WTC11 (cell line): ENCODE measurements around the gene RPS6KA2. TPM values are rescaled to one million over a fixed set of nuclear protein-coding genes. Genes with fewer than 3 reads are reported as not detected.

Source experiments
- ATAC-seq: fragments of 200-7000 bp; cut with Tn5 transposase; 2 replicates; pipeline ENCODE4 v1.10.0; 2021; ENCODE audit warnings: mild to moderate bottlenecking, moderate library complexity
- CTCF ChIA-PET: fragments of 300-600 bp; sonication (Branson Sonifier 250); formaldehyde crosslinking; loops from one replicate; lab custom pipeline; 2021; ENCODE audit warnings: antibody characterized with exemption; lab: Charles Lee
- POLR2A ChIA-PET: fragments of 350-600 bp; sonication (Branson Sonifier 250); formaldehyde crosslinking; loops from one replicate; lab custom pipeline; 2021; ENCODE audit warnings: antibody characterized with exemption; lab: Charles Lee
- DNase-seq: peaks from one replicate; pipeline ENCODE4 v3.0.0; 2021; ENCODE audit warnings: low spot score
- H3K27ac Mint-ChIP-seq: 2 replicates; pipeline ENCODE4 v1.8.0; 2021; ENCODE audit warnings: mixed read lengths
- H3K27me3 Mint-ChIP-seq: 2 replicates; pipeline ENCODE4 v1.8.0; 2021; ENCODE audit warnings: low read depth, mild to moderate bottlenecking, moderate library complexity, mixed read lengths
- H3K36me3 Mint-ChIP-seq: 2 replicates; pipeline ENCODE4 v1.8.0; 2021; ENCODE audit warnings: mixed read lengths
- H3K4me1 Mint-ChIP-seq: 2 replicates; pipeline ENCODE4 v1.8.0; 2022; ENCODE audit warnings: mixed read lengths
- H3K4me3 Mint-ChIP-seq: 2 replicates; pipeline ENCODE4 v1.8.0; 2021; ENCODE audit warnings: mild to moderate bottlenecking, moderate library complexity, mixed read lengths
- H3K9me3 Mint-ChIP-seq: 2 replicates; pipeline ENCODE4 v1.8.0; 2021; ENCODE audit warnings: mixed read lengths
- ARID4B ChIP-seq: sonication (generic); formaldehyde crosslinking; IDR thresholded peaks from 2 replicates; pipeline ENCODE4 v1.8.0; 2023; ENCODE audit warnings: missing genetic modification reagents, mild to moderate bottlenecking, borderline replicate concordance
- MYBL2 ChIP-seq: sonication (generic); formaldehyde crosslinking; IDR thresholded peaks from 2 replicates; pipeline ENCODE4 v1.8.1; 2023; ENCODE audit warnings: mild to moderate bottlenecking, moderate library complexity, missing genetic modification reagents
- PRDM15 ChIP-seq: sonication (generic); formaldehyde crosslinking; IDR thresholded peaks from 2 replicates; pipeline ENCODE4 v1.8.0; 2022; ENCODE audit warnings: missing genetic modification reagents
- TEAD1 ChIP-seq: sonication (generic); formaldehyde crosslinking; IDR thresholded peaks from 2 replicates; pipeline ENCODE4 v1.8.0; 2022; ENCODE audit warnings: mild to moderate bottlenecking, missing genetic modification reagents
- TP53 ChIP-seq: sonication (generic); formaldehyde crosslinking; IDR thresholded peaks from 2 replicates; pipeline ENCODE4 v1.8.1; 2023; ENCODE audit warnings: mild to moderate bottlenecking, missing genetic modification reagents
- ZNF423 ChIP-seq: fragments of 250-450 bp; sonication (Bioruptor Pico); IDR thresholded peaks from 2 replicates; pipeline ENCODE4 v2.1.2; 2022; ENCODE audit warnings: mild to moderate bottlenecking, moderate library complexity
- total RNA-seq: library from RNA; stranded (reverse); gene quantifications from 3 replicates; pipeline ENCODE4 v1.2.3, GENCODE V29; 2021
- TF ChIP-seq, protein P1 (sequence below): sonication (generic); formaldehyde crosslinking; IDR thresholded peaks from 2 replicates; pipeline ENCODE4 v1.8.0; 2023; ENCODE audit warnings: mild to moderate bottlenecking, missing genetic modification reagents
- TF ChIP-seq, protein P2 (sequence below): sonication (generic); formaldehyde crosslinking; IDR thresholded peaks from 2 replicates; pipeline ENCODE4 v1.8.0; 2022; ENCODE audit warnings: mild to moderate bottlenecking, missing genetic modification reagents
- TF ChIP-seq, protein P3 (sequence below): fragments of 250-450 bp; sonication (Bioruptor Pico); IDR thresholded peaks from 2 replicates; pipeline ENCODE4 v1.8.0; 2021; ENCODE audit warnings: mild to moderate bottlenecking

RPS6KA2 gene
- total RNA-seq, 1 experiment from 2014 or later: 24.2 TPM

DNA sequence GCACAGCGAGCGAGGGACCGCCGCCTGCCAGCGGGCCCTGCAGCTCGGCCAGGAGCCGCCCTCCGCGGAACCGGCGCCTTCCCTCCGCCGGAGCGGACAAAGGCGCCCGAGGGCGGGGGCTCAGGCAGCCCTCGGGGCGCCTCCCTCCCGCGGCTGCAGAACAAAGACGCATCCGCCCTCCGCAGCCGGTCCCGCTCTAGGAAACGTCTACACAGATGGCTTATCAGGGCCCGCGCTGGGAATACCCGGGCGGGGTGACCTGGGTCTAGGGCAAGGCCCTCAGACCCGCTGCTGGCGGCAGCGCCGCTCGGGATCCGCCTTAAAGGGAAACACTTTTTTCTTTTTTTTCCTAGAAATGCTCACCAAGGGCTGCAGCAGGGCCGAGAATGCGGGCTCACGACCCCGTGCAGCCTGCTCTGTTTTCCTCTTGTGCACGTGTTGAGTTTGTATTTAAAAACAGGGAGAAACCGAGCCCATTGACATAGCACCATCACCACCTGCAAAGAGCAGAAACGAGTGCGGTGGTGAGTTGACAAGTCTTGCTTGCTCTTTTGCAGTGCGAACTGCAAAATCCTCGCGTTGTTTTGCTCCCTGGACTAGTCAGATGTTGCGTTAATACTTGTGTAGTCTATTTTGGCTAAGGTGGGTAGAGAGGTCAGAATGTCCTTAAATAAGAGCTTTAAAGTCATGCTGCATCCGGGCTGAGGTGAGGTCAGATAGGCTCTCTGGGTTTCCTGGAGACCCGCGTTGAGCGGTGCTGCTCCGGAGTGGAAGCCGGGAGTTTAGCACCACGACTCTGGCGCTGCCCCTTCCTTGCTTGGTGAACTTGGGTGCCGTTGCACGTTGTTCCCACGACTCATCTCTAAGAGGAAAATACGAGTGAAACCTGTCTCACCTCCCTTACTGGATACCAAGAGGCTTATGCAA lies 1.1 kb upstream of the RPS6KA2 start:
- Mint-ChIP-seq H3K9me3 (no peaks in the 10 kb centered on the region), H3K4me1 (peaks cover 54% of the 10 kb centered on the region), H3K36me3 (no peaks in the 10 kb centered on the region), H3K4me3 (peak overlapping the region; percentile 76), H3K27ac (peak overlapping the region; percentile 83), H3K27me3 (peaks cover 43% of the 10 kb centered on the region)
- peak; percentile 10 for ATAC-seq
- ChIA-PET POLR2A (interaction anchor here (0.6 to 1.5 kb wide), 7 partner anchors 12 to 139 kb away, joined by 3 to 9 read pairs (median 6); no protein-coding TSS in a partner anchor), CTCF (interaction anchor here (0.6 to 1.6 kb wide), 16 partner anchors 9 to 362 kb away, joined by 3 to 8 read pairs (median 5); partner anchors contain the start of gene RAMACL)
- DNase-seq: peak; percentile 60
- TF ChIP-seq ZNF423 (CRISPR knock-in tag) (peak; percentile 93), TP53 (CRISPR knock-in tag) (no peak), TEAD1 (no peak), ARID4B (CRISPR knock-in tag) (peak; percentile 20; the same call in 1 of the 2 replicates), MYBL2 (CRISPR knock-in tag) (no peak), PRDM15 (CRISPR knock-in tag) (0 out of 2 replicates have a peak, but pooled peaks have one; percentile 9)
- TF ChIP-seq, protein P1, sequence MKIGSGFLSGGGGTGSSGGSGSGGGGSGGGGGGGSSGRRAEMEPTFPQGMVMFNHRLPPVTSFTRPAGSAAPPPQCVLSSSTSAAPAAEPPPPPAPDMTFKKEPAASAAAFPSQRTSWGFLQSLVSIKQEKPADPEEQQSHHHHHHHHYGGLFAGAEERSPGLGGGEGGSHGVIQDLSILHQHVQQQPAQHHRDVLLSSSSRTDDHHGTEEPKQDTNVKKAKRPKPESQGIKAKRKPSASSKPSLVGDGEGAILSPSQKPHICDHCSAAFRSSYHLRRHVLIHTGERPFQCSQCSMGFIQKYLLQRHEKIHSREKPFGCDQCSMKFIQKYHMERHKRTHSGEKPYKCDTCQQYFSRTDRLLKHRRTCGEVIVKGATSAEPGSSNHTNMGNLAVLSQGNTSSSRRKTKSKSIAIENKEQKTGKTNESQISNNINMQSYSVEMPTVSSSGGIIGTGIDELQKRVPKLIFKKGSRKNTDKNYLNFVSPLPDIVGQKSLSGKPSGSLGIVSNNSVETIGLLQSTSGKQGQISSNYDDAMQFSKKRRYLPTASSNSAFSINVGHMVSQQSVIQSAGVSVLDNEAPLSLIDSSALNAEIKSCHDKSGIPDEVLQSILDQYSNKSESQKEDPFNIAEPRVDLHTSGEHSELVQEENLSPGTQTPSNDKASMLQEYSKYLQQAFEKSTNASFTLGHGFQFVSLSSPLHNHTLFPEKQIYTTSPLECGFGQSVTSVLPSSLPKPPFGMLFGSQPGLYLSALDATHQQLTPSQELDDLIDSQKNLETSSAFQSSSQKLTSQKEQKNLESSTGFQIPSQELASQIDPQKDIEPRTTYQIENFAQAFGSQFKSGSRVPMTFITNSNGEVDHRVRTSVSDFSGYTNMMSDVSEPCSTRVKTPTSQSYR (CRISPR knock-in tag): no peak
- TF ChIP-seq, protein P2, sequence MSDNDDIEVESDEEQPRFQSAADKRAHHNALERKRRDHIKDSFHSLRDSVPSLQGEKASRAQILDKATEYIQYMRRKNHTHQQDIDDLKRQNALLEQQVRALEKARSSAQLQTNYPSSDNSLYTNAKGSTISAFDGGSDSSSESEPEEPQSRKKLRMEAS (CRISPR knock-in tag): peak; percentile 53; the same call in 1 of the 2 replicates
- TF ChIP-seq, protein P3, sequence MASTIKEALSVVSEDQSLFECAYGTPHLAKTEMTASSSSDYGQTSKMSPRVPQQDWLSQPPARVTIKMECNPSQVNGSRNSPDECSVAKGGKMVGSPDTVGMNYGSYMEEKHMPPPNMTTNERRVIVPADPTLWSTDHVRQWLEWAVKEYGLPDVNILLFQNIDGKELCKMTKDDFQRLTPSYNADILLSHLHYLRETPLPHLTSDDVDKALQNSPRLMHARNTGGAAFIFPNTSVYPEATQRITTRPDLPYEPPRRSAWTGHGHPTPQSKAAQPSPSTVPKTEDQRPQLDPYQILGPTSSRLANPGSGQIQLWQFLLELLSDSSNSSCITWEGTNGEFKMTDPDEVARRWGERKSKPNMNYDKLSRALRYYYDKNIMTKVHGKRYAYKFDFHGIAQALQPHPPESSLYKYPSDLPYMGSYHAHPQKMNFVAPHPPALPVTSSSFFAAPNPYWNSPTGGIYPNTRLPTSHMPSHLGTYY (CRISPR knock-in tag): no peak
